RPMI7951 (cell line): ENCODE results near the gene SLC38A3. TPM values are rescaled to one million over a fixed set of nuclear protein-coding genes. Genes with fewer than 3 reads are reported as not detected.
A peak's percentile ranks its signal among the peaks of the same experiment; 100 is the strongest.
"Not testable (repeated sequence)": the region's sequence is repeated elsewhere in the genome, so short reads cannot be mapped to it uniquely, and the experiment has no call there.

ENCODE experiments used
- DNase-seq: peaks from one replicate; pipeline ENCODE4 v3.0.0-alpha.2; 2012; ENCODE audit warnings: low read depth
- total RNA-seq: library from RNA; depleted of rRNA; stranded (reverse); fragments of >200 nt; shearing (Covaris generic); gene quantifications from 2 replicates; pipeline ENCODE4 v1.2.3, GENCODE V29; 2014

The SLC38A3 gene
- total RNA-seq, 1 experiment from 2014 or later: not detected

DNA sequence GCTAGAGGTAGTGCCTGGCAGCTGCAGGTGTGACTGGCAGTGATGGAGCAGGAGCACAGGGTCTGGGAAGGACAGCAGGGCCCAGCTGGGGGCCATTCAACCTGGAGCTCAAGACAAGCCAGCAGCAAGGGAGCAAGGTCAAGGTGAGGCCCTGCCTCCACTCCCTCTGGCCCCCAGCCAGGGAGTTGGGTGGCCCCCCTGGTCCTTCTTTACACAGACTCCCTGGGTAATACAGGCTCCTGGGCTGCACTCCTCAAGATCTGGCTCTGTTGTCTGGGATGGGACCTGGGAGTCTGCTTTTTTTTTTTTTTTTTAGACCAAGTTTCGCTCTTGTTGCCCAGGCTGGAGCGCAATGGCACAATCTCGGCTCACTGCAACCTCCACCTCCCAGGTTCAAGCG, 45.4 kb downstream of the SLC38A3 start:
- no peak for DNase-seq

DNA sequence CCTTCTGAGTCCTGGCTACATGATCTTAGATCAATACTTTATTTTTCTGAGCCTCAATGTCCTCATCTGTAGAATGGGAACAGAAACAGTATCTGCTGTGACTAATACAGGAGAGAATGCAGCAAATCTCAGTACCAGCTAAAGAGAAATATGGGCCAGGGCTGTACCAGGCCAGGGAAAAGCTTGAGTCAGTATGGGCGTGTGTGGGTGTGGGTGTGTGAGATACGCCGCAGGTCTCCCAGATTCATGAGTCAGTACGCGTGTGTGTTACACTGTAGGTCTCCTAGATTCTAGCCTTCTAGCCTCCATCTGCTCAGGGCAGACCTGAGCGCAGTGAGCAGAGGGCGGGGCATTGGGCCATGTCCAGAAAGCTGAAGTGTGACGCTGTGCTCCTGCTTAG, 46.1 kb downstream of the SLC38A3 start:
- peak; percentile 76 for DNase-seq

DNA sequence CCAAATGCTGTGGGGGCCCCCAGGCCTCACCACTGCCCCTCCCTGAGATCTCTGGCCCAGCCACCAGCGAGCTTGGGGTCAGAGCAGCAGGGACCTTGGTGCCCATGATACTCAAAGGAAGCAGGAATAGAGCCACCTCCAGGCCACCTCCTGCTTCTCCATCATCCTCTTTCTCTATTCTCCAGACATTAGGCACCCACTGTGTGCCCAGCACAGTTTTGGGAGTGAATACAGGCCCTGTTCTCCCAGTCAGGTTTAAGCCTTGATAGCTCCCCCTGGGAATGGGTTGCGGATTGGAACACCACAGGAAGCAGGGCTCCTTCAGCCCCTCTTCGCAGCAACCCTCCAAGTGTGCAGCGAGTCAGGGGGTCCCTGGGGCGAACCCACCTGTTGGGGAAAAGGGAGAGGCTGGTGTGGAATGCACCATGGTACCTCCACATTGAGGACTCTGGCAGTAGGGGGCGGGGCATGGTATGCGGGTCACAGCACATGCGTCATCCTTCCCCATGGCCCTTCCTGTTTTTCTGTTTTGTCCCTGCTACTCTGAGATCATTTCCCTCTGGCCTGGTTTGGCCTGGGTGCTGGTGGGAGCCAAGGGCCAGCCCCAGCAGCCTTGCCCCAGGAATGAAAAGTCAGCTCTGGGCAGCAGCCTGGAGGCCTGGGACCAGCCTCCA, 49.6 kb downstream of the SLC38A3 start:
- no peak for DNase-seq

DNA sequence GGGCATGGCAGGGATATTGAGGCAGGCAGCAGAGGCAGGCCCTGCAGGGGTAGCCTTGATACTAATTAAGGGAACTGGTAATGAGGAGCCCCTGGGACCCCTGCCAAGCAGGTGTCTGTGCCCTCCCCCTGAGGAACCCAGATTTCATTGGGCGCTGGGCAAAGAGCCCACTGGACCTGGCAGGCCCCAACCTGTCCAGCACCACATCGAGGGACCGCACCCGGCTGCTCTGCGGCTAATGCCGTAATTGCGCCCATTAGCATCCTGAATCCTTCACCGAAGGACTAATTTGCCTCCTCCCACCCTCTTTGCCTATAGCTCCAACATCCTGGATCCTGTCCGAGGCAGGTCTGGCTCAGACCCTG, 50.2 kb downstream of the SLC38A3 start:
- no peak for DNase-seq

DNA sequence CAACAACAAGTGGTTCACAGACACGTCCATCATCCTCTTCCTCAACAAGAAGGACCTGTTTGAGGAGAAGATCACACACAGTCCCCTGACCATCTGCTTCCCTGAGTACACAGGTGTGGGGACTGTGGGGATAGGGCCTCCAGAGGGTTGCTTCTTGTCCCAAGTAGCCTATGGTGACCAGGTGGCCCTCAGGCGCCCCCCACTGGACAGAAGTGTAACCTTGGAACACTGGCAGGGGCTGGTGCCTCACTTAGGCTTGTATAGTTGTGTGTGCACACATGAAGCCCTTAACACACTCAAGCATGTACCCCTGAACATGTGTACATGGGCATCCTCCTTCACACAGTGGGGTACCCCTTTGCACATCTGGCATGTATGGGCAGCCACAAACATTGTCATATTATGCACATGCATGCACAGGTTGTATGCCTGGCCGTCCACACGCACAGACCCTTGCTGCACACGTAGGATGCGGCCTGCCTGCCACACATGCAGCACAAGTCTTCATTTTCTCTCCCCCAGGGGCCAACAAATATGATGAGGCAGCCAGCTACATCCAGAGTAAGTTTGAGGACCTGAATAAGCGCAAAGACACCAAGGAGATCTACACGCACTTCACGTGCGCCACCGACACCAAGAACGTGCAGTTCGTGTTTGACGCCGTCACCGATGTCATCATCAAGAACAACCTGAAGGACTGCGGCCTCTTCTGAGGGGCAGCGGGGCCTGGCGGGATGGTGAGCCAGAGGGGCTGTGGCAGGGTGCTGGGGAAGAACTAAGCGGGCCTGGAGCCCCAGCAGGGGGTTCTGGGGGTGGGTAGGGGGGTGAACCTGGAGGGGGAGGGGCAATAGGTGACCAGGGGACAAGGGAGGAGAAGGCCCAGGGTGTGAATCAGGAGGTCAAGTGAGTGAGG, 52.2 kb downstream of the SLC38A3 start:
- no peak for DNase-seq

DNA sequence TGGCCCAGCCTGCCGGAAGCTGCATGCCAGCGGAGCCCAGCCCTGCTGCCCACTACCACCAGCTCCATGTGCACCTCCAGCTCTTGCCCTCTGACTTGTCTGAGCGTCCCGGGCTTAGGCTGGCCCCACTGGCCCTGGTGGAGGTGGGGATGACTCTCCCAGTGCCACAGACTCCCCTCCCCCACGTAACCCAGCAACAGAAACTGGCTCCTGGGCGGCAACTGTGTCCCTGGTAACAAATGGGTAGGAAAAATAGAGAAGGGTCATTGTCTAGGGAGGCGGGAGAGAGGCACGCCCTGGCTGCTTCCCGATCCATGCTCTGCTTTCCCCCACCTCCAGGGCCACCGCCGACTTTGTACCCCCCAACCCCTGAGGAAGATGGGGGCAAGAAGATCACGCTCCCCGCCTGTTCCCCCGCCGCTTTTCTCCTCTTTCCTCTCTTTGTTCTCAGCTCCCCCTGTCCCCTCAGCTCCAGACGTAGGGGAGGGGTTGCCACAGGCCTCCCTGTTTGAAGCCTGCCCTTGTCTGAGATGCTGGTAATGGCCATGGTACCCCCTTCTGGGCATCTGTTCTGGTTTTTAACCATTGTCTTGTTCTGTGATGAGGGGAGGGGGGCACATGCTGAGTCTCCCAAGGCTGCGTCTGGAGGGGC, 53.1 kb downstream of the SLC38A3 start:
- DNase-seq: no peak

DNA sequence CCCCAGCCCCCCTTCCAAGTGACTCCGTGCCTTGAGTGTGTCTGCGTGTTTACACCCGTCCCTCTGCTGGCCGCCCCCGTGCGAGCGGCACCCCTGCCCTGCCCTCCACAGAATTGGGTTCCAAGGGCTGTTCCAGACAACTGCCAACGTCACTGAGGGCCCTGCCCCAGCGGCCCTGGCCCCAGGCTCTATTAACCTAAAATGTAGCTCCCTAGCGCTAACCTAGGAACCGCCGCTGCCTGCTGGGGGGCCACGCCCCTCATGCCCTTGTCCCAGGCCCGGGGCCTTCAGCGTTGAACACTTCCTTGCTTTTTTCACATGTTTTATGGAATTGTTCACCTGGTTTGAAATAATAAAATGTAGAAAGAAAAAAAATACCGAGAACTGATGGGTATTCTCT, 53.9 kb downstream of the SLC38A3 start:
- no peak for DNase-seq

DNA sequence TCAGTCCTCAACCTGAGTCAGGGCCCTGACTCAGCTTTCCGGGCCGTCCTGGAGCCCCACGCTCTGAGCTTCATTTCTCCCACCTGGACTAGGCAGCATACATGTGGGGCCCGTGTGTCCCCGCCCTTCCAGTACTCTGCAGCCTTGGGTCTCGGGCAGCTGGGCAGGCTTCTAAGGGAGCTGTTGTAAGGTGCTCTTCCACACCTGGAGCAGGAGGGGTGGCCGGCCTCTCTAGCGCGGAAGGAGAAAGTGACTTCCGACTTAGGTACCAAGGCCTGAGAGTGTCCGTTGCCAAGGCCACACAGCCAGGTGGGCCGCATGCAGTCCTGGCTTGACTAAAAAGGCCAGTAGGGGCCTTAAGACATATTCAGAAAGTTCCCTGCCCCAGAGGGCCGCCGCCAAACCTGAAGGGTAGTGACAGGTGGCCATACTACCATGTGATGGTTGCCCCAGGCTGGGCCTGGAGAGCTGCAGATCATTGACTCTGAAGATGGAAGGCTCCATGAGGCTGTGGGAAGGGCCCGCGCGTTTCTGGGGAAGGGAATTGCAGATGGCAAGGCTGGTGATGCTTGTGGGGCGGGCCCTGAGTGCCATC, 54.5 kb downstream of the SLC38A3 start:
- no peak for DNase-seq

DNA sequence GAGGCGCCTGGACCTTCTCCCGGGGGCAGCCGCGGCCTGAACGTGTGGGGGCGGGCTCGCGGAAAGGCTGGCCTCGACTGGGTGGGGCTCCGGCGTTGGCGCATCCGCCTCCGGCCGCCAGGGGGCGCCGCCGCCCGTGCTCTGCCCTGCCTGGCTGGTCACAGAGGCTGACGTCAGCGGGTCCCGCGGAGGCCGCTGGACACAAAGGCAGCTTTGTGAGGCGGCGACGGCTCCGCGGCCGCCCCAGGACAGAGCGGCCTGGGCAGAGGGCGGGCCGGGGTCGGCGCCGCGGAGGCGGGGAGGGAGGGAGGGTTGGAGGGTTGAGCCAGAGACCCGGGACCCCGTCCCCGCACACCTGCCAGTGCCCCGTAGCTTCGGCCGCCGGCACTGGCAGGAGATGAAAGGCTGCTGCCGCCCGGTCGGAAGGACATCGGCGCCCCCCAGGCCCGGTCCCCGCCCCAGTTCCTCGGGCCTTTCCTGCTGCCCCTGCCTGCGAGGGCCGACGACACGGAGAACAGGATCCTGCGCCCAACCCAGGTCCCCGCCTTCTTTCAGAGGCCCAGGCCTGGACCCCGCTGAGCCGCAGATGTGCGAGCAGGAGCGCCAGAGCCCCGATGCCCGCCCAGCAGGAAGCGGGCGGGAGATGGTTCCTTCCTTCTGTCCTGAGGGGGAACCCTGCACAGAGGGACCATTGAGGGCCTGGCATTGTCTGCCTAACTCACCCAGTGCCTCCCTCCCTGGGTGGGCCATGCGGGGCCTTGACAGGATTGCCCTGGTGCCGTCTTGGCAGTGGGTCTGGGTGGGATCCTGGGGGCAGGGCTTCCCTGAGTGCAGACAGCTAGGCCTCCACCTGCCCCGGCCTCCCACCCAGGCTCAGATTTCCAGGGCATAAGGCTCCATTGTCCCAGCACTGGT, 55.2 kb downstream of the SLC38A3 start:
- peak; percentile 89 for DNase-seq

DNA sequence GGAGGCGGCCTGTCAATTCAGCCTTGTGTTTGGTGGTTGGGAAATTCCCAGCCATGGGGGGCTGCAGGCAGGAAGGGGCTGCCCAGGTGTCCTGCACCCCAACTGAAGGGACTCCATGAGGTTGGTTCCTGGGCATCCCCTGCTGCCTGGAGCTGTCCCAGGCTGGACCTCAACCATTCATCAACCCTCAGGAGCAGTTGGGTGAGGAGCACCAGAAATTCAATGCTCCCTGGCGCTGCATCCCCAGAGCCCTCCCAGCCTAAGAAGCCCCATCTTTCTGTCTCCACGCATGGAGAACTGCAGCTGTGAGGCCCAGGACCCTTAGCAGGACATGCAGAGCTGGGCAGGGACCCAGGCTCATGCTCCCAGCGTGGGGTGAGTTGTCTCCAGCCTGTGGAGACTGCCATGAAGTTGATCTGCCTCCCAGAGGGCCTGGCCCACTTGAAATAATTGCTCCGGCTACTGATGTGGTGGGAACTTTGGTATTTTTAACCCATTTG, 55.9 kb downstream of the SLC38A3 start:
- no peak for DNase-seq

DNA sequence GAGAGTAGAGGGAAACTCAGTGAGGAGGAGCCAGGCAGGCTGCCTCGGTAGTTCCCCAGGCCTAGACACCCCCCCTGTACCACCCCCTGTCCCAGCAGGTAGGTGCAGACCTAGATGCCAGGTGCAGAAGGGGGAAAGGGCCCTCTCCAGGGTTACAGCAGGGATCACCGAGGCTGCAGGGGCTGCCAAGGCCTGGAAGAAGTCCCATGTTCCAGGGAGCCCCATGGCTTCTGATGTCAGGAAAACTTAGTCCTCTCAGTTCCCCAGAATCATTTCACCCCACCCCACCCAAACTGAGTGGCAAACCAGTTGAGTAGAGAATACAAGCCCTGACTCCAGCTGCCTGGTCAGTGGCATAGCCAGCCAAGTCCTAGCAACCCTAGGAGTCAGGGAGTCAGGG, 56.4 kb downstream of the SLC38A3 start:
- DNase-seq: no peak

DNA sequence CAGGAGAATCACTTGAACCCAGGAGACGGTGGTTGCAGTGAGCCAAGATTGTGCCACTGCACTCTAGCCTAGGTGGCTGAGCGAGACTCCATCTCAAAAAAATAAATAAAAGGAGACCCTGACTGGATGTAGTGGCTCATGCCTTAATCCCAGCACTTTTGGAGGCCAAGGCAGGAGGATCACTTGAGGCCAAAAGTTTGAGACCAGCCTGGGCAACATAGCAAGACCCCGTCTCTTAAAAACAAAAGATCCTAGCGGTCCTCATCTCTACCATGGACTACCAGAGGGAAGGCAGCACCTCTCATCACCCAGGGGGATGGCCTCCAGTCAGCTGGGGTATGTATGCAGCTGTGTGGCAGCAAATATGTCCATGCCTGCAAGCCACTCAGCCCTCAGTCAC, 57.1 kb downstream of the SLC38A3 start:
- not testable (repeated sequence) for DNase-seq

DNA sequence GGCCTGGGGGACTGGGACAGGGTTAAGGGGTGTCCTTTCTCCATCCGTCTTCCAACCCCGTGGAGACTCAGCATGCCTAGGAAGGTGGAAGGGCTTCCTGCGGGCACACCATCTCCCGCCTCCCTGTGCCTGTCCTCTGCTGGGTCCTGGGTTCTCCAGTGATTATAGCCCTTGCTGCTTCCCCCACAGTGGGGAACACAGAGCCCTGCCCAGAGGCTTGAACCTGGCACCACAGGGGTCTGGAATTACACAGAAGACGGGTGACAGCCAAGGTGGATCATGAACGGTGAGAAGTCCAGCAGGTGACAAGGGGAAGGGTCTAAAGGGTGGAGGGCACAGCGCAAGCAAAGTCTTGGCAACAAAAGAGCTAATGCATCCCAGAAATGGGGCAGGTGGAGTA, 57.7 kb downstream of the SLC38A3 start:
- no peak for DNase-seq

DNA sequence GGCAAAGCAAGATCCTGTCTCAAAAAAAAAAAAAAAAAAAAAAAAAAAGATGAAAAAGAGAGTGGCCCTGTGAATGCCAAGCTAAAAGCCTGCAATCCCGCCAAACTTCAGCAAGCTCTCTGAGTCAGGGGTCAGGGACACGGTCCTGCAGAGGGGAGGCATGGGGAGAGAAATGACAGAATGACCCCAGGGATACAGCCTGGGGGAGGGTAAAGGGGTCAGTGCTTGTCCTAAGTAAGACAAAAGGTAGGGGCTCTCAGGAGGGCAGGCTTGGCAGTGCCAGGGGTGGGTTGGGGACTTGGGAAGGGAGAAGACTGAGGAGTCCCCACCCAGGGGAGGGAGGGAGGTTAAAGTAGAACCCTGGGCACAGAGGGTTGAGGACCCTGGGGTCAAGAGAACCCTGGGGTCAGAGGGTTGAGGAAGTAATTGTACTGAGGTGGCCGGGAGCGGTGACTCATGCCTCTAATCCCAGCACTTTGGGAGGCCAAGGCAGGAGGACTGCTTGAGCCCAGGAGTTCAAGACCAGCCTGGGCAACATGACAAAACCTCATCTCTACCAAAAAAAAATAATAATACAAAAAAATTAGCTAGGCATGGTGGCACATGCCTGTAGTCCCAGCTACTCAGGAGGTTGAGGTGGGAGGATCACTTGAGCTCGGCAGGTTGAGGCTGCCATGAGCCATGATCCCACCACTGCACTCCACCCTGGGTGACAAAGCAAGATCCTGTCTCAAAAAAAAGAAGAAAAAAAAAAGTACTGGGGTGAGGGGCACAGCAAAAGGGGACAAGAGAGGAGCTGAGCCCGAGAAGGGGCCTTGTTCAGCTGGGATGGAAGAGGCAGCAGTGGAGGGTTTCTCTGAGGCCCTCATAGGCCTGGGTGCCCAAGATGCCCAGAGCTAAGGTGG, 58.7 kb downstream of the SLC38A3 start:
- no peak for DNase-seq

DNA sequence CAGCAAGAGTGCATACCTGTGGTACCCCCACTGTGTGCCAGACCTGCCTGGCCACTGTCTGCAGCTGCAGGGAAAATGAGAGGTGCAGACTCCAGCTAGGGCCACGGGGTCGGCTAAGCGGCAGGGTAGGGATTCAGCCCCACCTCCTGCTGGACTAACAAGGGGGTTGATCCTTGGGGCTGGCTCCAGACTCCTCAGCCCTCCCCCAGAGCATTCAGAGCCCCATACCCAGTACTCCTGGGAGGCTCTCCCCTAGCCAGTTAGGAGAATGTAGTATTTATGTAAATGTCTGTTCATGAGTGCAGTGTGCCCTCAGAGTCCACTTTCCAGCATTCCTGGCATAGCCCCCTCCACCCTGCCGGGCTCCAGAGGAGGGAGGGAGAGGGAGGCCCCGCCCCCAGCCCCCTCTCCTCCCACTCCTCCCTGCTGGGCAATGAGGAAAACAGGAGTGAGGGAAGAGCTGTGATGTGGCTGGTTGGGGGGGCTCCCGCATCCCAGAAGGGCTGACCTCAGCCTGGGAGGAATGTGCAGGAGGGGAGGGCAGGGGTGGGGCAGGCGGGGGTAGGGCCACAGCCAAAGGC, 59.4 kb downstream of the SLC38A3 start:
- DNase-seq: peak; percentile 72

DNA sequence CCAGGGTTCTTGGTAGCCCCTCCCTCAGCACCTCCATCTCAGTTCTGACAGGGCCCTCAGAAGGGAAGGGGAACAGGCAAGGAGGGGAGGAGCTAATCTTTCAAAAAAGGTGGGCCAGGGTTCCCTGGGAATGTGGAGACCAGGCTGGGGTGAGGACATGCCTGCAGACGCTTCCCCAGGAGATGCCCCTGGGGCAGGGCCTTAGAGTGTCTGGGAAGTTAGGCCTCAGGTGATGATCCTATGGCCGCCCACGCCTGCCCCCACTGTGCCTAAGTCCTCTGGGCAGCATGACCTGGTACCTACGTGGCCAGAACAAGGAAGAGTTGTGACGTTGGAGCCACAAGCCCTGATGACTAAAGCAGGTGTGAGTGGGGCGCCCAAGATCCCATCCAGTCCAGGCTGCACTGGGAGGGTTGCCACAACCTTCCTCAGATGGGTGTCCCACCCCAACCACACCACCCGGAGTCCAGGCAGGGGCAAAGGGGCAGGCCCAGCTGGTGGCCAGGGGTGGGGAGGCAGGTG, 60.0 kb downstream of the SLC38A3 start:
- DNase-seq: no peak

DNA sequence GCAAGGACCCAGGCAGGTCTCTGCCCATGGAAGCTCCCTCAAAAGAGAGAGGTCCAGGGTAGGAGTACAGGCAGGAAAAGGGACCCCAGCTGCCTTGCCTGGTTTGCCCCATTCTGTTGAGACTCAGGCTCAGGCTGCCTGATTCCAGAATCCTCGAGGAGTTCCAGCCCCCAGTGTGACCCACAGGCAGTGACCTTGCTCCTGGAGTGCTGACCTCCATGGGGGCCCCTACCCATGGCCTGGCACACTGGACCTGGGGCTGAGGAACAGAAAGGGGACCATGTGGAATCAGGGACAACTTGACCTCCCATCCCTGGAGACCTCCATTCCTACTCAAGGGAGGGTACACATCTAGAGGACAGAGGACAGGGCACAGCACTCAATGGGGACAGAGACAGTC, 60.5 kb downstream of the SLC38A3 start:
- no peak for DNase-seq

DNA sequence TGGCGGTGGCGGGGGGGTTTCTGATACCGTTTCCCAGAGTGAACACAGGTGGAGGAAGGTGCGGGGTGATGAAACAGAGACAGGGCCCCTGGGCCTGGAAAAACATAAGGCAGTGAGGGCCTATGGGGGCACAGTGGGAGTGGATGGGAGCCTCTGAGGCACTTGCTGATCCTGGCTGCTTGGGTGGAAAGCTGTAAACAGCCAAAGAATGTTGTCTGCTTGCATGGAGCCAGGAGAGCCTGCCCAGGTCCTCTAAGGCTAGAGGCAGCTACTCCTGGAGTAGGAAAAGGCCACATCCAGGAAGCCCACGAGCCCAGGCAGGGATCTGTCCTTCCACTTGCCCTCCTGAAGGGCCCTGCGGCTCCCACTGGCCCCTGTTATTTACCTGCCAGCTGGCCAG, 60.9 kb downstream of the SLC38A3 start:
- no peak for DNase-seq

DNA sequence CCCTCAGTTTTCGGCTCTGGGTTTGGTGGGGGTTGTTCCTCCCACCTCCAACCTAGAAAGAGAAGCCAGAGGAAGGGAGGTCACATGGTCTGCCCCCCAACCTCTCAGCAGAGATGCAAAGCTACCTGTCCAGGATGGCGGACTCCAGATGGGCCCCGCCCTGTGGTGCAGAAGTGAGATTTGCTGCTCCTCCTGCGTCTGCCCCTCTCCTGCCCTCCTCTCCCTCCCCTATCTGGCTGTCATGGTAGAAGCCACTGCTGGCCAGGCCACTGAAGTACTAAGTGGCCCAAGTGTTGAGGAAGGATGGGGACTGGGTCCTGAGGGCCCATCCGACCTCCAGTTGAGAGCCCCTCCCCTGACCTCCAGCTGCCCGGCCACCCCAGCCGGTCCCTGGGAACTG, 61.8 kb downstream of the SLC38A3 start:
- no peak for DNase-seq
